LNCaP clone FGC (cell line): ENCODE results near the gene CCR5.

Experiments used
- DNase-seq: peaks from one replicate; pipeline ENCODE4 v3.0.0-alpha.2; 2011; ENCODE audit warnings: low read depth
- H3K4me3 ChIP-seq: 2 replicates; pipeline ENCODE4 v1.5.1; 2011; ENCODE audit warnings: mild to moderate bottlenecking, low read depth, low read length, control low read depth
- CTCF ChIP-seq: IDR thresholded peaks from 2 replicates; pipeline ENCODE4 v1.5.1; 2012; ENCODE audit warnings: mild to moderate bottlenecking; ENCODE audit not compliant: control insufficient read depth, insufficient read depth; ENCODE audit errors: extremely low read depth

CCR5 gene

GRCh38 chr3:46395766-46396530 is 25.2 kb downstream of the CCR5 start:
- TF ChIP-seq CTCF: no peak
- H3K4me3 ChIP-seq: no peak overlapping the region
- no peak for DNase-seq

DNA sequence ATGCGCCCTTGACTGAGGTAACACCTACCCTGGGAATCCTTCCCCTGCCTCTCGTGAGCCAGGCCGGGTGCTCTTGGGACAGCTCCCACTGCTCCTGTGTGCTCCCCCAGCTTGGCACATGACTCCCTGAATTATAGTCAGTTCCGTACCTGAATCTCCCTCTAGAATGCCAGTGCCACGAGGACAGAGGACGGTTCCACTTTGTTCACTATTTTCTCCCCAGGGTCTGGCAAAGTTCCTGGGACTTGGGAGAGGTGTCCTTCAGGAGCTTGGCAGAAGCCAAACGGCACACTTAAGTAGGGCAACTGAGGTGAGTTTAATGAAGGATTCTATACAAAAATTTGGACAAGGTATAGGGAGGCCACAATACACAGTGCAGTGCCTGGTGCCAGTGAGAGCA is 26.4 kb downstream of the CCR5 start:
- TF ChIP-seq CTCF: no peak
- H3K4me3 ChIP-seq: no peak overlapping the region
- no peak for DNase-seq

DNA sequence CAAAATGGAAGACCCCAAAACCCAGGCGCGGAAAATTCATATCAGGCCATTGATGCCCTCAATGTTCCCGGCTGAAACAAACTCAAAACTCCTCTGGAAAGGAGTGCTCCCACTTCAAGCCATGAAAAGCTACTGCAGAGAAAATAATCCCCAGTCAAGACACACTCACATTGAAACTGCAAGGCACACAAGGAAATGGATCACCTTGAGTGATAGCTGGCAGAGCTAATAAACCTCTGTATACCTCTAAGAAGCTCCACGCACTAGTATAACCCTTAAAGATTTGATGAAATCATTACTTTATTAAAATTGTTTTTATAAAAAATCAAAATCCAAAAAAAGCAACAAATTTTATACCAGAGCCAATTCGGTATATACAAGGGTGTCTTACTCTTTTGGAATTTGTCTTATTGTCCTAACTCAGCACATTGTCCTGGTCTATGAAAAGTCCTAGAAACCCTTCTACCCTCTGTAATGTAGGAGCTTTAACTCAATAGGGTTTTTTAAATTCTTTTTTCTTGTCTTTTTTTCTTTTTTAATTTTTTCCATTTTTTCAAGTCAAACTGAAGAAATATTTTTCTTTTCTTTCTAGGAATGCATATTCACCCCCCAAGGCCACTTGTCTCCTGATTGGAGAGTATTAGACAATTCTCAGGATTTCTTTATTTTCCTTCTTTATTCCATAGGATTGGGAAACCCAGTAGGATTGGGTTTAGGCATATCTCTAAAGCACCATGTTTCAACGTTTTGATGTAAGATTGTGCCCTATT is 27.6 kb downstream of the CCR5 start:
- TF ChIP-seq CTCF: no peak
- no peak overlapping the region for H3K4me3 ChIP-seq
- no peak for DNase-seq

- DNase-seq: no peak
- no peak for TF ChIP-seq CTCF
- no peak overlapping the region for H3K4me3 ChIP-seq
These were observed 28.4 kb downstream of the CCR5 start for GRCh38 chr3:46399098-46399497.

- DNase-seq: no peak
- TF ChIP-seq CTCF: no peak
These were observed 28.8 kb downstream of the CCR5 start for GRCh38 chr3:46399557-46399956.

DNA sequence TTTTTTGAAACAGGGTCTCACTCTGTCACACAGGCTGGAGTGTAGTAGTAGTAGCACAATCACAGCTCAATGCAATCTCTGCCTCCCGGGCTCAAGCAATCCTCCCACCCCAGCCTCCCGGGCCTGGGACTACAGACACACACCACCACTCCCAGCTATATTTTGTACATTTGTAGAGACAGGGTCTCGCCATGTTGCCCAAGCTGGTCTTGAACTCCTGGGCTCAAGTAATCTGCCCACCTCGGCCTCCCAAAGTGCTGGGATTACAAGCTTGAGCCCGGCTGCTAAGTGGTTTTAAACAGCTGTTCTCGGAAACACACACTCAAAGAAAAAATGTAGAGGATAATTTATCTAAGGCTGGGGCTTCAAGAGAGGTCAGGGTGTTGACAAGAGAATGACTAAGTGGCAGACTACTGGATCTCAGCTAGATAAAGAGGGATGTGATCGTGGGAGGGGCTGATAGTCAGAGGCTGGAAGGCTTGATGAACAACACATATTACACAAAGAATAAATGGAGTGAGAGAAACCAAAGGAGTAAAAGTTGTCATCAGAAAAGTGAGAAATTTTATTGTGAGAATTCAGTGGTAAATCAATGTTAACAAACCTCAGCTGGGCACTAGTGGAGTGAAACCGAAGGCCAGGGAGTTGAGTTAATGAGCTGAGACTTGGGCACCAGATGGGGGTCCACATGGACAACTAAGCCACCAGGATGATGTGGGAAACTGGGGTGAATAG is 29.4 kb downstream of the CCR5 start:
- DNase-seq: no peak
- H3K4me3 ChIP-seq: no peak overlapping the region
- no peak for TF ChIP-seq CTCF

More at GRCh38 chr3:46399557-46399956, 28.8 kb downstream of the CCR5 start:
- no peak overlapping the region for H3K4me3 ChIP-seq
